ENCODE measurements around the gene C17orf67. TPM values are rescaled to one million over a fixed set of nuclear protein-coding genes. Genes with fewer than 3 reads are reported as not detected.

C17orf67 gene
- 1.3 to 2.5 TPM (median 2.1 TPM) in 5 replicates for total RNA-seq (2022; extraction: Qiagen RNA extraction; ENCODE audit: low read depth)

GRCh38 chr17:56833809-56834379, at the start of gene C17orf67, which contains the start of gene DGKE:
C17orf67 (minus strand) TSS chr17:56833920; CDS start chr17:56815810, 18,110 bp downstream.
DGKE (plus strand) TSS chr17:56834151; CDS start chr17:56834796, 645 bp downstream.

Other genes starting within 250 kb of the C17orf67 start
- 0.90 to 1.4 TPM (median 1.4 TPM) in 5 replicates for gene NOG, start 240.2 kb downstream of the C17orf67 start, total RNA-seq (2022; extraction: Qiagen RNA extraction; ENCODE audit: low read depth)
- gene DGKE, start 231 bp upstream of the C17orf67 start, total RNA-seq (2022; extraction: Qiagen RNA extraction; ENCODE audit: low read depth): 2.0 to 4.2 TPM (median 3.8 TPM) in 5 replicates
- gene TRIM25, start 80.1 kb upstream of the C17orf67 start, total RNA-seq (2022; extraction: Qiagen RNA extraction; ENCODE audit: low read depth): 73.8 to 94.5 TPM (median 80.2 TPM) in 5 replicates
- gene COIL, start 127.1 kb upstream of the C17orf67 start, total RNA-seq (2022; extraction: Qiagen RNA extraction; ENCODE audit: low read depth): 14.7 to 20.0 TPM (median 18.2 TPM) in 5 replicates
- gene SCPEP1, start 144.2 kb upstream of the C17orf67 start, total RNA-seq (2022; extraction: Qiagen RNA extraction; ENCODE audit: low read depth): 39.1 to 43.1 TPM (median 42.7 TPM) in 5 replicates